ENCODE results near the gene CHDH. TPM values are rescaled to one million over a fixed set of nuclear protein-coding genes. Genes with fewer than 3 reads are reported as not detected.

Gene CHDH
- total and polyA plus RNA-seq, 2 experiments from 2014 or later, result 2.3 to 6.6 TPM

DNA sequence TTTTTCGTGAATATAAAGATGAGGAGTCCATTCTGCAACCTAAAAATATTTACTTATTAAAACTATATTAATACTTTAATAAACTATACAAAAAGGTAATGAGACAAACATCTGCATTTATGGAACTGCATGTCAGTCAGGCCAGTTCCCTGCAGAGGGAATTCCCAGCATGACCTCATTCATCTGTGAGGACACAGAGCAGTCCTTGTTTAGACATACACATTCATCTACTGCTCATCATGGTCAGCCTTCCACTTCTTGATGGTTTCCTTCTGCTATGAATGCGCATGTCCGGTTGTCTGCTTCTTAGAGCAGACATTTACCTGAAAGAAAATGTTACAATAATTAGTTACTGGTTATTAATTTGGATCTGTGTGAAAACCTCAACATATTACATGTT, 39.0 kb upstream of the CHDH start:
- Histone ChIP-seq H2AFZ (no peak overlapping the region), H3K27me3 (ENCODE audit: insufficient read depth) (no peaks in the 10 kb centered on the region), H3K27ac (ENCODE audit: low read depth) (no peak overlapping the region), H3F3A (replicated peaks; ENCODE audit: low read depth) (no peaks in the 10 kb centered on the region), H3K79me2 (replicated peaks; ENCODE audit: insufficient read depth) (peaks cover 42% of the 10 kb centered on the region), H3K4me2 (no peak overlapping the region), H4K20me1 (replicated peaks; ENCODE audit: insufficient read depth) (peaks cover 18% of the 10 kb centered on the region), H3K4me1 (ENCODE audit: insufficient read depth) (peaks cover 8% of the 10 kb centered on the region; the same call in 1 of the 2 replicates), H3K9me2 (ENCODE audit: insufficient read depth) (no peaks in the 10 kb centered on the region), H3K4me3 (no peak overlapping the region), H3K36me3 (ENCODE audit: insufficient read depth) (peaks cover 27% of the 10 kb centered on the region)
- Mint-ChIP-seq H3K27me3 (ENCODE audit: insufficient read depth, low read depth, poor library complexity) (peaks cover 2% of the 10 kb centered on the region), H3K9me3 (no peaks in the 10 kb centered on the region), H3K4me1 (peaks cover 17% of the 10 kb centered on the region), H3K4me3 (no peak overlapping the region), H3K27ac (no peak overlapping the region), H3K36me3 (ENCODE audit: low read depth) (peaks cover 21% of the 10 kb centered on the region)
- ATAC-seq (no peak), DNase-seq (ENCODE audit: low spot score) (no peak)
- TF ChIP-seq, protein P1, sequence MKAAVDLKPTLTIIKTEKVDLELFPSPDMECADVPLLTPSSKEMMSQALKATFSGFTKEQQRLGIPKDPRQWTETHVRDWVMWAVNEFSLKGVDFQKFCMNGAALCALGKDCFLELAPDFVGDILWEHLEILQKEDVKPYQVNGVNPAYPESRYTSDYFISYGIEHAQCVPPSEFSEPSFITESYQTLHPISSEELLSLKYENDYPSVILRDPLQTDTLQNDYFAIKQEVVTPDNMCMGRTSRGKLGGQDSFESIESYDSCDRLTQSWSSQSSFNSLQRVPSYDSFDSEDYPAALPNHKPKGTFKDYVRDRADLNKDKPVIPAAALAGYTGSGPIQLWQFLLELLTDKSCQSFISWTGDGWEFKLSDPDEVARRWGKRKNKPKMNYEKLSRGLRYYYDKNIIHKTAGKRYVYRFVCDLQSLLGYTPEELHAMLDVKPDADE (IDR thresholded peaks at IDR 0.05), result no peak
- TF ChIP-seq EZH2phosphoT487 (IDR thresholded peaks at IDR 0.05; ENCODE audit: unreplicated experiment) (no peak), STAT1 (IDR thresholded peaks at IDR 0.05; ENCODE audit: unreplicated experiment) (no peak), JUNB (IDR thresholded peaks at IDR 0.05; ENCODE audit: unreplicated experiment) (no peak), NANOG (IDR thresholded peaks at IDR 0.05; ENCODE audit: borderline replicate concordance) (no peak), POLR2AphosphoS5 (IDR thresholded peaks at IDR 0.05; ENCODE audit: low read depth) (no peak), ZNF331 (CRISPR knock-in tag; IDR thresholded peaks at IDR 0.05; ENCODE audit: low read depth) (no peak), EZH2 (IDR thresholded peaks at IDR 0.05; ENCODE audit: low read depth, unreplicated experiment) (no peak), ZNF114 (CRISPR knock-in tag; IDR thresholded peaks at IDR 0.05) (no peak), CREB1 (CRISPR knock-in tag; IDR thresholded peaks at IDR 0.05; ENCODE audit: low read depth) (no peak)
- TF ChIP-seq, protein P2, sequence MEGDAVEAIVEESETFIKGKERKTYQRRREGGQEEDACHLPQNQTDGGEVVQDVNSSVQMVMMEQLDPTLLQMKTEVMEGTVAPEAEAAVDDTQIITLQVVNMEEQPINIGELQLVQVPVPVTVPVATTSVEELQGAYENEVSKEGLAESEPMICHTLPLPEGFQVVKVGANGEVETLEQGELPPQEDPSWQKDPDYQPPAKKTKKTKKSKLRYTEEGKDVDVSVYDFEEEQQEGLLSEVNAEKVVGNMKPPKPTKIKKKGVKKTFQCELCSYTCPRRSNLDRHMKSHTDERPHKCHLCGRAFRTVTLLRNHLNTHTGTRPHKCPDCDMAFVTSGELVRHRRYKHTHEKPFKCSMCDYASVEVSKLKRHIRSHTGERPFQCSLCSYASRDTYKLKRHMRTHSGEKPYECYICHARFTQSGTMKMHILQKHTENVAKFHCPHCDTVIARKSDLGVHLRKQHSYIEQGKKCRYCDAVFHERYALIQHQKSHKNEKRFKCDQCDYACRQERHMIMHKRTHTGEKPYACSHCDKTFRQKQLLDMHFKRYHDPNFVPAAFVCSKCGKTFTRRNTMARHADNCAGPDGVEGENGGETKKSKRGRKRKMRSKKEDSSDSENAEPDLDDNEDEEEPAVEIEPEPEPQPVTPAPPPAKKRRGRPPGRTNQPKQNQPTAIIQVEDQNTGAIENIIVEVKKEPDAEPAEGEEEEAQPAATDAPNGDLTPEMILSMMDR (conservative IDR thresholded peaks at IDR 0.05; ENCODE audit: low read depth in 2 of 2), result no peak
- TF ChIP-seq, protein P3, sequence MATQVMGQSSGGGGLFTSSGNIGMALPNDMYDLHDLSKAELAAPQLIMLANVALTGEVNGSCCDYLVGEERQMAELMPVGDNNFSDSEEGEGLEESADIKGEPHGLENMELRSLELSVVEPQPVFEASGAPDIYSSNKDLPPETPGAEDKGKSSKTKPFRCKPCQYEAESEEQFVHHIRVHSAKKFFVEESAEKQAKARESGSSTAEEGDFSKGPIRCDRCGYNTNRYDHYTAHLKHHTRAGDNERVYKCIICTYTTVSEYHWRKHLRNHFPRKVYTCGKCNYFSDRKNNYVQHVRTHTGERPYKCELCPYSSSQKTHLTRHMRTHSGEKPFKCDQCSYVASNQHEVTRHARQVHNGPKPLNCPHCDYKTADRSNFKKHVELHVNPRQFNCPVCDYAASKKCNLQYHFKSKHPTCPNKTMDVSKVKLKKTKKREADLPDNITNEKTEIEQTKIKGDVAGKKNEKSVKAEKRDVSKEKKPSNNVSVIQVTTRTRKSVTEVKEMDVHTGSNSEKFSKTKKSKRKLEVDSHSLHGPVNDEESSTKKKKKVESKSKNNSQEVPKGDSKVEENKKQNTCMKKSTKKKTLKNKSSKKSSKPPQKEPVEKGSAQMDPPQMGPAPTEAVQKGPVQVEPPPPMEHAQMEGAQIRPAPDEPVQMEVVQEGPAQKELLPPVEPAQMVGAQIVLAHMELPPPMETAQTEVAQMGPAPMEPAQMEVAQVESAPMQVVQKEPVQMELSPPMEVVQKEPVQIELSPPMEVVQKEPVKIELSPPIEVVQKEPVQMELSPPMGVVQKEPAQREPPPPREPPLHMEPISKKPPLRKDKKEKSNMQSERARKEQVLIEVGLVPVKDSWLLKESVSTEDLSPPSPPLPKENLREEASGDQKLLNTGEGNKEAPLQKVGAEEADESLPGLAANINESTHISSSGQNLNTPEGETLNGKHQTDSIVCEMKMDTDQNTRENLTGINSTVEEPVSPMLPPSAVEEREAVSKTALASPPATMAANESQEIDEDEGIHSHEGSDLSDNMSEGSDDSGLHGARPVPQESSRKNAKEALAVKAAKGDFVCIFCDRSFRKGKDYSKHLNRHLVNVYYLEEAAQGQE (IDR thresholded peaks at IDR 0.05; ENCODE audit: unreplicated experiment), result no peak
- TF ChIP-seq, protein P4, sequence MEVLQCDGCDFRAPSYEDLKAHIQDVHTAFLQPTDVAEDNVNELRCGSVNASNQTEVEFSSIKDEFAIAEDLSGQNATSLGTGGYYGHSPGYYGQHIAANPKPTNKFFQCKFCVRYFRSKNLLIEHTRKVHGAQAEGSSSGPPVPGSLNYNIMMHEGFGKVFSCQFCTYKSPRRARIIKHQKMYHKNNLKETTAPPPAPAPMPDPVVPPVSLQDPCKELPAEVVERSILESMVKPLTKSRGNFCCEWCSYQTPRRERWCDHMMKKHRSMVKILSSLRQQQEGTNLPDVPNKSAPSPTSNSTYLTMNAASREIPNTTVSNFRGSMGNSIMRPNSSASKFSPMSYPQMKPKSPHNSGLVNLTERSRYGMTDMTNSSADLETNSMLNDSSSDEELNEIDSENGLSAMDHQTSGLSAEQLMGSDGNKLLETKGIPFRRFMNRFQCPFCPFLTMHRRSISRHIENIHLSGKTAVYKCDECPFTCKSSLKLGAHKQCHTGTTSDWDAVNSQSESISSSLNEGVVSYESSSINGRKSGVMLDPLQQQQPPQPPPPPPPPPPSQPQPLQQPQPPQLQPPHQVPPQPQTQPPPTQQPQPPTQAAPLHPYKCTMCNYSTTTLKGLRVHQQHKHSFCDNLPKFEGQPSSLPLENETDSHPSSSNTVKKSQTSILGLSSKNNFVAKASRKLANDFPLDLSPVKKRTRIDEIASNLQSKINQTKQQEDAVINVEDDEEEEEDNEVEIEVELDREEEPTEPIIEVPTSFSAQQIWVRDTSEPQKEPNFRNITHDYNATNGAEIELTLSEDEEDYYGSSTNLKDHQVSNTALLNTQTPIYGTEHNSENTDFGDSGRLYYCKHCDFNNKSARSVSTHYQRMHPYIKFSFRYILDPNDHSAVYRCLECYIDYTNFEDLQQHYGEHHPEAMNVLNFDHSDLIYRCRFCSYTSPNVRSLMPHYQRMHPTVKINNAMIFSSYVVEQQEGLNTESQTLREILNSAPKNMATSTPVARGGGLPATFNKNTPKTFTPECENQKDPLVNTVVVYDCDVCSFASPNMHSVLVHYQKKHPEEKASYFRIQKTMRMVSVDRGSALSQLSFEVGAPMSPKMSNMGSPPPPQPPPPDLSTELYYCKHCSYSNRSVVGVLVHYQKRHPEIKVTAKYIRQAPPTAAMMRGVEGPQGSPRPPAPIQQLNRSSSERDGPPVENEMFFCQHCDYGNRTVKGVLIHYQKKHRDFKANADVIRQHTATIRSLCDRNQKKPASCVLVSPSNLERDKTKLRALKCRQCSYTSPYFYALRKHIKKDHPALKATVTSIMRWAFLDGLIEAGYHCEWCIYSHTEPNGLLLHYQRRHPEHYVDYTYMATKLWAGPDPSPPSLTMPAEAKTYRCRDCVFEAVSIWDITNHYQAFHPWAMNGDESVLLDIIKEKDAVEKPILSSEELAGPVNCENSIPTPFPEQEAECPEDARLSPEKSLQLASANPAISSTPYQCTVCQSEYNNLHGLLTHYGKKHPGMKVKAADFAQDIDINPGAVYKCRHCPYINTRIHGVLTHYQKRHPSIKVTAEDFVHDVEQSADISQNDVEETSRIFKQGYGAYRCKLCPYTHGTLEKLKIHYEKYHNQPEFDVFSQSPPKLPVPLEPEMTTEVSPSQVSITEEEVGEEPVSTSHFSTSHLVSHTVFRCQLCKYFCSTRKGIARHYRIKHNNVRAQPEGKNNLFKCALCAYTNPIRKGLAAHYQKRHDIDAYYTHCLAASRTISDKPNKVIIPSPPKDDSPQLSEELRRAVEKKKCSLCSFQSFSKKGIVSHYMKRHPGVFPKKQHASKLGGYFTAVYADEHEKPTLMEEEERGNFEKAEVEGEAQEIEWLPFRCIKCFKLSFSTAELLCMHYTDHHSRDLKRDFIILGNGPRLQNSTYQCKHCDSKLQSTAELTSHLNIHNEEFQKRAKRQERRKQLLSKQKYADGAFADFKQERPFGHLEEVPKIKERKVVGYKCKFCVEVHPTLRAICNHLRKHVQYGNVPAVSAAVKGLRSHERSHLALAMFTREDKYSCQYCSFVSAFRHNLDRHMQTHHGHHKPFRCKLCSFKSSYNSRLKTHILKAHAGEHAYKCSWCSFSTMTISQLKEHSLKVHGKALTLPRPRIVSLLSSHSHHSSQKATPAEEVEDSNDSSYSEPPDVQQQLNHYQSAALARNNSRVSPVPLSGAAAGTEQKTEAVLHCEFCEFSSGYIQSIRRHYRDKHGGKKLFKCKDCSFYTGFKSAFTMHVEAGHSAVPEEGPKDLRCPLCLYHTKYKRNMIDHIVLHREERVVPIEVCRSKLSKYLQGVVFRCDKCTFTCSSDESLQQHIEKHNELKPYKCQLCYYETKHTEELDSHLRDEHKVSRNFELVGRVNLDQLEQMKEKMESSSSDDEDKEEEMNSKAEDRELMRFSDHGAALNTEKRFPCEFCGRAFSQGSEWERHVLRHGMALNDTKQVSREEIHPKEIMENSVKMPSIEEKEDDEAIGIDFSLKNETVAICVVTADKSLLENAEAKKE (CRISPR knock-in tag; IDR thresholded peaks at IDR 0.05), result no peak
